Tibial nerve (tissue), 4 donors: ENCODE results near the gene ZNF366. TPM values are rescaled to one million over a fixed set of nuclear protein-coding genes. Genes with fewer than 3 reads are reported as not detected.

Experiments used
- DNase-seq, 2 donors: peaks; one replicate each; pipeline ENCODE4 v3.0.0-alpha.2; 2019; ENCODE audit warnings: low spot score in 2 of 2
- H3K27ac ChIP-seq, 4 donors: fragments of 200-600 bp; sonication (generic) in 3 of 4; one replicate each; pipeline ENCODE4 v1.5.1; 2017 to 2019; ENCODE audit warnings: mild to moderate bottlenecking in 1 of 4
- H3K27me3 ChIP-seq, 2 donors: fragments of 200-600 bp; sonication (generic) in 1 of 2; one replicate each; pipeline versions ENCODE4 v1.5.1 to v1.6.0; 2017 to 2019
- H3K36me3 ChIP-seq, 3 donors: fragments of 200-600 bp; sonication (generic); one replicate each; pipeline ENCODE4 v1.5.1; 2018 to 2019
- H3K4me1 ChIP-seq, 4 donors: fragments of 200-600 bp; sonication (generic) in 3 of 4; one replicate each; pipeline ENCODE4 v1.5.1; 2017 to 2019
- H3K4me3 ChIP-seq, 4 donors: fragments of 200-600 bp; sonication (generic) in 3 of 4; one replicate each; pipeline ENCODE4 v1.5.1; 2017 to 2019; ENCODE audit warnings: mild to moderate bottlenecking in 1 of 4, moderate library complexity in 1 of 4
- H3K9me3 ChIP-seq, 4 donors: fragments of 200-600 bp; sonication (generic) in 3 of 4; one replicate each; pipeline ENCODE4 v1.5.1; 2017 to 2019
- EP300 ChIP-seq, 2 donors: sonication (generic); formaldehyde crosslinking; IDR thresholded peaks; one replicate each; pipeline ENCODE4 v1.6.1; 2017; ENCODE audit warnings: antibody characterized with exemption in 2 of 2, mild to moderate bottlenecking in 1 of 2
- POLR2A ChIP-seq, 2 donors: fragments of 450-650 bp; IDR thresholded peaks; one replicate each; pipeline ENCODE4 v1.6.1; 2017; ENCODE audit warnings: antibody characterized with exemption in 2 of 2, mild to moderate bottlenecking in 2 of 2, moderate library complexity in 2 of 2
- WGBS, 2 donors: methylation state at CpG; one replicate each; pipeline ENCODE4 v1.1.5; 2018; 5-methylcytosine and 5-hydroxymethylcytosine counted together
- total RNA-seq, 4 donors: library from RNA; depleted of rRNA; stranded (reverse); fragments of >200 nt; gene quantifications; one replicate each; pipeline ENCODE4 v1.1.0, GENCODE V29; 2016
- TF ChIP-seq, protein P1 (sequence below), 5 experiments: fragments of 200-600 bp in 3 of 5; fragments of 450-650 bp in 2 of 5; sonication (generic) in 3 of 5; IDR thresholded peaks; one replicate each; pipeline ENCODE4 v1.5.1; 2016 to 2019; ENCODE audit warnings: antibody characterized with exemption in 5 of 5, mild to moderate bottlenecking in 3 of 5, moderate library complexity in 2 of 5

The ZNF366 gene
- total RNA-seq, 4 donors from 2014 or later, result 3.3 to 10.6 (median 5.2) TPM

DNA sequence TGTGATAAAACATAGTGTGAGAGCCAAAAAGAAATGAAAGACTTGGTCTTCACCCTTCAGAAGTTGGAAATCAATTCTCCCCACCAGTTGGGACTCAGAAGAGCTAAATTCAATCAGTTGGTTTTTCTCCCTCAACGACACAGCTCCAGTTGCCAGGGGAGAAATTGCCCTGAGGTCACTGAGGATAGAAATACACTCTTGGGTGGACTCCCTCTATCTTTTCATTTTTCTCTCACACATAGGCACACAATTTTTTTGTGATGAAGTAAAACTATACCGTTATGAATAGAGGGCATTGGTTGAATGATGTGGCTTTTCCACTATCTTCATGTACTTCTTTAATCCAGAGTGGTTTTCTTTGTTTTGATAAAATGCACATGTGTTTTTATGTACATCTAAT lies 80.2 kb downstream of the ZNF366 start:
- H3K4me3 ChIP-seq, result no peak overlapping the region
- TF ChIP-seq POLR2A (IDR thresholded peaks at IDR 0.05), result no peak
- TF ChIP-seq, protein P1, sequence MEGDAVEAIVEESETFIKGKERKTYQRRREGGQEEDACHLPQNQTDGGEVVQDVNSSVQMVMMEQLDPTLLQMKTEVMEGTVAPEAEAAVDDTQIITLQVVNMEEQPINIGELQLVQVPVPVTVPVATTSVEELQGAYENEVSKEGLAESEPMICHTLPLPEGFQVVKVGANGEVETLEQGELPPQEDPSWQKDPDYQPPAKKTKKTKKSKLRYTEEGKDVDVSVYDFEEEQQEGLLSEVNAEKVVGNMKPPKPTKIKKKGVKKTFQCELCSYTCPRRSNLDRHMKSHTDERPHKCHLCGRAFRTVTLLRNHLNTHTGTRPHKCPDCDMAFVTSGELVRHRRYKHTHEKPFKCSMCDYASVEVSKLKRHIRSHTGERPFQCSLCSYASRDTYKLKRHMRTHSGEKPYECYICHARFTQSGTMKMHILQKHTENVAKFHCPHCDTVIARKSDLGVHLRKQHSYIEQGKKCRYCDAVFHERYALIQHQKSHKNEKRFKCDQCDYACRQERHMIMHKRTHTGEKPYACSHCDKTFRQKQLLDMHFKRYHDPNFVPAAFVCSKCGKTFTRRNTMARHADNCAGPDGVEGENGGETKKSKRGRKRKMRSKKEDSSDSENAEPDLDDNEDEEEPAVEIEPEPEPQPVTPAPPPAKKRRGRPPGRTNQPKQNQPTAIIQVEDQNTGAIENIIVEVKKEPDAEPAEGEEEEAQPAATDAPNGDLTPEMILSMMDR (IDR thresholded peaks at IDR 0.05), result no peak
- TF ChIP-seq EP300 (IDR thresholded peaks at IDR 0.05), result no peak
- no peaks in the 10 kb centered on the region for H3K9me3 ChIP-seq
- H3K36me3 ChIP-seq, result no peaks in the 10 kb centered on the region
- no peak for DNase-seq
- H3K4me1 ChIP-seq, result peaks cover 0 to 17% (median 12%) of the 10 kb centered on the region in 4 donors
- whole genome bisulfite sequencing, 2 donors, result 33 to 50% methylated on average over 2 of the region's 2 CpGs
- peak overlapping the region in 1 of 4 donors; percentile 32 for H3K27ac ChIP-seq
- H3K27me3 ChIP-seq, result no peaks in the 10 kb centered on the region

DNA sequence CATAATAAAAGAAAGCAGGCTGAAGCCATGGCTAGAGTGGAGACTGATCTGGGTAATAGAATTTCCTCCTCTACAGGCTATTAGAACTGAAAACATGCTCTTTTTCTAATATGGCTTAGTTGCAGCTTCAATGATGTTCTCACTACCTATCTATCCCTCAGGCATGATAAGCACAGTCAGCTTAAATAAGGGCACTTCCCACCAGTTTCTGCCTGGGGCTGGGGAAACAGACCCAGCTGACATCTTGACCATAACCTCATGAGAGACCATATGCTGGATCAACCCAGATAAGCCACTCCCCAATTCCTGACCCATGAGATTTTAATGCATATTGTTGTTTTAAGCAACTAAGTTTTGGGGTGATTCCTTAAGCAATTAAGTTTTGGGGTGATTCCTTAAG lies 81.2 kb downstream of the ZNF366 start:
- Histone ChIP-seq H3K9me3 (no peaks in the 10 kb centered on the region), H3K27me3 (no peaks in the 10 kb centered on the region), H3K27ac (no peak overlapping the region), H3K4me1 (peaks cover 0 to 17% (median 12%) of the 10 kb centered on the region in 4 donors), H3K4me3 (no peak overlapping the region), H3K36me3 (no peaks in the 10 kb centered on the region)
- no peak for TF ChIP-seq EP300 (IDR thresholded peaks at IDR 0.05)
- TF ChIP-seq, protein P1 (IDR thresholded peaks at IDR 0.05), result no peak
- TF ChIP-seq POLR2A (IDR thresholded peaks at IDR 0.05), result no peak
- no peak for DNase-seq

DNA sequence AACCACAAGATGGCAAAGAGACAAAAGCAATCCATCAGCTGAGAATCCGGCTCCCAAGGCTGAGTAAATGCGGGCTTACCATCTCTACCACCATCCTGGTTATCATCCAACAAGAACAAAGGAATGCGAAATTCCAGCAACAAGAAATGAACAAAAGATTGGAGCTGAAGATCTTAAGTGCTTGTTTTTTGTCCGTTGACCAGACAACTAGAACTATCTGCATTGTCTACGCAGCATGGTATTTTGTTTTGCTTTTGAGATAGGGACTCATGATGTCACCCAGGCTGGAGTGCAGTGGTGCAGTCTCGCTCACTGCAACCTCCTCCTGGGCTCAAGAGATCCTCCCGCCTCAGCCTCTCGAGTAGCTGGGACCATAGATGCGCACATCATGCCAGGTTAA lies 88.9 kb downstream of the ZNF366 start:
- no peak for TF ChIP-seq POLR2A (IDR thresholded peaks at IDR 0.05)
- TF ChIP-seq, protein P1 (IDR thresholded peaks at IDR 0.05), result no peak
- TF ChIP-seq EP300 (IDR thresholded peaks at IDR 0.05), result no peak
- H3K9me3 ChIP-seq, result no peaks in the 10 kb centered on the region
- H3K4me1 ChIP-seq, result no peaks in the 10 kb centered on the region
- DNase-seq, result no peak
- no peak overlapping the region for H3K27ac ChIP-seq
- no peak overlapping the region for H3K4me3 ChIP-seq
- no peaks in the 10 kb centered on the region for H3K36me3 ChIP-seq
- 90 to 97% methylated on average over 9 of the region's 9 CpGs for WGBS, 2 donors
- no peaks in the 10 kb centered on the region for H3K27me3 ChIP-seq

DNA sequence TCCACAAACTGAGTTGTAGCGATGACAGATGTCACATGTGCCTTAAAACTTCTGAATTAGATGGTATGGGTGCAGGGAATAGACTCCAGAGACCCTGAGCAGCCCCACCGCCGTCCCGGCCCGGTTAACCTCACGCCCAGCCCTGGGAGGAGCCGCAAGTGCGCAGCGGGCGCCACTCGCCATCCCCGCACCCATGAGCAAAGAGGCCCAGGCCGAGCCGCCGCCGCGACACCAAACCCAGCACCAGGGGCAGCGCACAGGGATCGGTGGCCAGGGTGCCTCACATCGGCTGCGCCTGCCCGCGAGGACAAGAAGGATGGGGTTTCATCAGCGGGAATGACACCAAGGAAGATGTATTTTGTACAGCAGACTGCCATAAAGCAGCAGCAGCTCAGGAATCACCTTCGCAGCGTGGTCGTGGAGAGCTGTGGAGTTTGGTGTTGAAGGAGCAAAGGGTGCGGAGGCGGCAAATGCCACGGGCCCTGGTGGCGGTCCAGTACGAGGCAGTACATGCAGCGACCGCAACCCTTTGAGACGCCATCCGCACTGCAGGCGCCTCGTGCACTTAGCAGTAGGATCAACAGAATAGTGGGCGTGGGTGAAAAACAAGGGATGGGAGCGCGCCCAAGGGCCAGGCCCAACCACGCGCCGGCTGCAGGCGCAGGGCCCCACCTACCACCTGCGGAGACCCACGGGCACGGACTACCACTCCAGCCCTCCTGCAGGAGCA lies 89.7 kb downstream of the ZNF366 start:
- Histone ChIP-seq H3K27me3 (no peaks in the 10 kb centered on the region), H3K27ac (no peak overlapping the region), H3K9me3 (no peaks in the 10 kb centered on the region), H3K36me3 (no peaks in the 10 kb centered on the region), H3K4me1 (no peaks in the 10 kb centered on the region), H3K4me3 (no peak overlapping the region)
- no peak for DNase-seq
- no peak for TF ChIP-seq POLR2A (IDR thresholded peaks at IDR 0.05)
- 82 to 94% methylated on average over 47 to 48 of the region's 48 CpGs for WGBS, 2 donors

DNA sequence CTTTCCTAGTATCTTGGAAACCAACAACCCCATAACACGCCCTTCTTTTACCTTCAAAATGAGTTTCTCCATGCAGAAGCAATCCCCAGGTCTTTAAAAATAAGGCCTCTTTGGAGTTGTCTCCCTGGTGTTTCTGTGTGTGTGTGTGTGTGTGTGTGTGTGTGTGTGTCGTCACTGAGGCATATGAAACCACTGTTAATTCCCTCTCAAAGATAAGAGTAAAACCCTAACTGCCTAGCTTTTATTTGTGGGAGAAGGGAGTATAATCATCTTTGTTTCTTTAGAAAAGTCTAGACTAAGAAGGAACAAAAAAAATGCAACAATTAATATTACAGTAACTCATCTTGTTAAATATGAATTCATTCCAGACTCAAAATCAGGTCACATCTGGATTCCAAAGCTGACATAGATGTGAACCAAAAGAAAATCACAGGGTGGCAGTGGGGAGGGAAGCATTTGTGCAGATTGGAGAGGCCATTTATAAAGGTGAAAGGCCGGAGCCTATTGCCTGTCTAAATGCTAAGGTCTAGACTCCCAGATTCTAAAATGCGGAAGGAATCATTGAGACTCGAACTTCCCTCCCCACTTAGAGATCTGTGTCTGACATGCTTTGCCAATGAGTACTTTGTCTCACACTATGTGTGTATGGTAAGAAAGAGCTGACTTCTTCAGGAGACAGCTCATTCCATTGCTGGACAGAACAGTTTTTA lies 91.4 kb downstream of the ZNF366 start:
- WGBS, 2 donors, result 82 to 83% methylated on average over 5 of the region's 5 CpGs
- Histone ChIP-seq H3K4me3 (no peak overlapping the region), H3K27me3 (no peaks in the 10 kb centered on the region), H3K9me3 (no peaks in the 10 kb centered on the region), H3K36me3 (no peaks in the 10 kb centered on the region), H3K27ac (no peak overlapping the region), H3K4me1 (no peaks in the 10 kb centered on the region)
- TF ChIP-seq, protein P1 (IDR thresholded peaks at IDR 0.05), result no peak
- TF ChIP-seq EP300 (IDR thresholded peaks at IDR 0.05), result no peak
- no peak for TF ChIP-seq POLR2A (IDR thresholded peaks at IDR 0.05)
- no peak for DNase-seq
